C4-2B (cell line): ENCODE data around the gene SLCO2A1.

Experiments used
- ZFX ChIP-seq: fragments of 450-650 bp; IDR thresholded peaks from 2 replicates; pipeline ENCODE4 v1.6.1; 2017
- TF ChIP-seq, protein P1 (sequence below): fragments of 450-650 bp; conservative IDR thresholded peaks from 2 replicates; pipeline ENCODE4 v1.5.1; 2017; ENCODE audit warnings: mild to moderate bottlenecking

GRCh38 chr3:133967992-133968892, 61.5 kb downstream of the SLCO2A1 start:
- TF ChIP-seq, protein P1, sequence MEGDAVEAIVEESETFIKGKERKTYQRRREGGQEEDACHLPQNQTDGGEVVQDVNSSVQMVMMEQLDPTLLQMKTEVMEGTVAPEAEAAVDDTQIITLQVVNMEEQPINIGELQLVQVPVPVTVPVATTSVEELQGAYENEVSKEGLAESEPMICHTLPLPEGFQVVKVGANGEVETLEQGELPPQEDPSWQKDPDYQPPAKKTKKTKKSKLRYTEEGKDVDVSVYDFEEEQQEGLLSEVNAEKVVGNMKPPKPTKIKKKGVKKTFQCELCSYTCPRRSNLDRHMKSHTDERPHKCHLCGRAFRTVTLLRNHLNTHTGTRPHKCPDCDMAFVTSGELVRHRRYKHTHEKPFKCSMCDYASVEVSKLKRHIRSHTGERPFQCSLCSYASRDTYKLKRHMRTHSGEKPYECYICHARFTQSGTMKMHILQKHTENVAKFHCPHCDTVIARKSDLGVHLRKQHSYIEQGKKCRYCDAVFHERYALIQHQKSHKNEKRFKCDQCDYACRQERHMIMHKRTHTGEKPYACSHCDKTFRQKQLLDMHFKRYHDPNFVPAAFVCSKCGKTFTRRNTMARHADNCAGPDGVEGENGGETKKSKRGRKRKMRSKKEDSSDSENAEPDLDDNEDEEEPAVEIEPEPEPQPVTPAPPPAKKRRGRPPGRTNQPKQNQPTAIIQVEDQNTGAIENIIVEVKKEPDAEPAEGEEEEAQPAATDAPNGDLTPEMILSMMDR: no peak
- TF ChIP-seq ZFX: no peak
